ENCODE data around the gene PRMT6.
A peak's percentile ranks its signal among the peaks of the same experiment; 100 is the strongest.
"Not testable (repeated sequence)": the region's sequence is repeated elsewhere in the genome, so short reads cannot be mapped to it uniquely, and the experiment has no call there.

The PRMT6 gene

DNA sequence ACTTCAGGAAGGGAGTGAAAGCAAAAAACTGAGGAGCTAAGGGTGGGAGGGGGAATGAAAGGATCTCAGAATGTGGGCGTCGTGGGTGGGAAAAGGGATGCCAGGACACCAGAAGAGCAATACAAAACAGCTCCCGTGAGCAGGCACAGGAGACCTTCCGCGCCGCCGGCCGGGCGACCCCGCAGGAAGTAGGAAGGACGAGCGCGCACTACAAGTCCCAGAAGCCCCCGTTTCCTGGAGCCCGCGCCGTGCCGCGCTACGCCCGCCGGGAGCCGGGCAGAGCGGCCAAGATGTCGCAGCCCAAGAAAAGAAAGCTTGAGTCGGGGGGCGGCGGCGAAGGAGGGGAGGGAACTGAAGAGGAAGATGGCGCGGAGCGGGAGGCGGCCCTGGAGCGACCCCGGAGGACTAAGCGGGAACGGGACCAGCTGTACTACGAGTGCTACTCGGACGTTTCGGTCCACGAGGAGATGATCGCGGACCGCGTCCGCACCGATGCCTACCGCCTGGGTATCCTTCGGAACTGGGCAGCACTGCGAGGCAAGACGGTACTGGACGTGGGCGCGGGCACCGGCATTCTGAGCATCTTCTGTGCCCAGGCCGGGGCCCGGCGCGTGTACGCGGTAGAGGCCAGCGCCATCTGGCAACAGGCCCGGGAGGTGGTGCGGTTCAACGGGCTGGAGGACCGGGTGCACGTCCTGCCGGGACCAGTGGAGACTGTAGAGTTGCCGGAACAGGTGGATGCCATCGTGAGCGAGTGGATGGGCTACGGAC, at the start of gene PRMT6:
Gene PRMT6, plus strand, starts transcription at position 249 of the 771 bp plus-strand sequence. Its CDS starts 42 bp downstream, at position 291.
- peak; percentile 80 for DNase-seq (ENCODE audit: low spot score)

DNA sequence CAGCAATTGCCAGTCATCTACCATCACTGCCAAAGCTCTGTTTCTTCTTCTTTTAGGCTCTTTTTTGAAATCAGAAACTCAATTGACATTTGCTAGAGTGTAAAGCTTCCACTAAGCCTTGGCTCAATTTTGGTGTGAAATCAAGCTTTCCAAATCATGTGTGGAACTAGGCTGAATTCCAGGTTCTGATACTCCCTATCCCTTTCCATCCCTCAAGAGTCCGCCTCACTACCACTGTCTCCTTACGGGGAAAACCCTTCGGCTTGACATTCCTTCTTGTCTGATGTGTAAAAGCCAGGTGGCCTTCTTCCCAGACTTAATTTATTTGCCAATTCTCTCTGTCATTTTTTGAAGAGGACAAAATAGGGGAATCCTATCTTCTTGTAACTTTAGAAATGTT, 47.2 kb upstream of the PRMT6 start:
- no peak for DNase-seq (ENCODE audit: low spot score)

DNA sequence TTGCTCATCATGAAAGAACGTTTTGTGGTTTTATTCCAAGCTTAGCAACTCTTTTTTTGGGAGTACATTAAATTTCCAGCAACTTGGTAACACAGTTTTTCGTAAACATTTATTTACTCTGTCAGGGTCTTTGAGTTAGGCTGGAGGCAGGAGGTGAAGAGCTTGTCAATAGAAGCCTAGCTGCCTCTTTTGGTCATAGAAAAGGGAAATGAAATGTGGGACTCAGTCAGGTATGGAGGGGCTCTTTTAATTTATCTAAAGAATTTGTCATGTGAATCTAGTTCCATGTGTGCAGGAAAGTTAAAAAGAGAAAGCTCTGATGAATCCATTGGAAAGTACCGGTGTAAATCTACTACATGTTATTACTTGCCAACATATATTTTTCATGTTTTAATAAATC, 45.9 kb upstream of the PRMT6 start:
- no peak for DNase-seq (ENCODE audit: low spot score)

DNA sequence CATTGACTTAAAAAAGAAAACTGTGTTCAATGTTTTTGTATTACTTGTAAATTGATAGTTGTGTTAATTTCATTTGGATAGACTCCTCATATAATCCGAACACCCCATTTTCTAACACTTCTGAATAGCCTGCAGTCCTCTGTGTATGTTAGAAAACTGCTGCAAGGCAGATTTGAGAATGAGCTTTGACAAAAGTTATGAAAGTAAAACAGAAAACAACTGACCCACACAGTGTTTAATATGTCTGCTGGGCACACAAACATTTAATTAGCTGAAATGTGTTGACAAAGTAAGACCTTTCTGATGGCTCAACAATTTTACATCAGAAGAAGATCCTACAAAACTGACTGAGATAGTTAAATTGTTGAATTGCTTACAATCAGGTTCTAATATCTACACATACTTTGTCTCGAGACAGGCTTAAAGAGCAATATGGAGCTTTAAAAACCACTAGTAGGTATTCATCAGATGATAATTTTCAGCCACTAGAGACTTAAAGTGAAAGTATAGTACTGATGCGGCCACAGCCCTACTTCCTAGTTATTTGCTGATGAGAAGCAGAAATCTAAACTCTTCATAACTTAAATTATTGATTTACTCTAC, 40.0 kb upstream of the PRMT6 start:
- no peak for DNase-seq (ENCODE audit: low spot score)

DNA sequence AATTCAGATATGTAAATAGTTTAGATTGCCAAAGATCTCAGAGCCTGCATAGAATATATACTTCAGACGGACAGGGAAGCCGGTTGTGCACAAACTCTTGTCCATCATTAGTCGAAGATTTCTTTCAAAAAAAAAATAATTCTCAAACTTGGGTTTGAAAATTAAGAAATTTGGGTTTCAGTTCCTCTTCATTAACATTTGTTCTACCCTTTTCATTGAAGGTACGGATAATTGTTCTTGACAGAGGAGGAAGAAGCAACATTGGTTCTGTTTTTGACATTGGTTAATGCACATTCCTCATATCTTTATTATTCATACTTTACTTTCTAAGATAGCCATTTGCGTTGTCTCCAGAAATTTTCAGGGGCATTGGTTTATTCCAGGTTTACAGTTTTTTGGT, 38.0 kb upstream of the PRMT6 start:
- DNase-seq (ENCODE audit: low spot score): no peak

DNA sequence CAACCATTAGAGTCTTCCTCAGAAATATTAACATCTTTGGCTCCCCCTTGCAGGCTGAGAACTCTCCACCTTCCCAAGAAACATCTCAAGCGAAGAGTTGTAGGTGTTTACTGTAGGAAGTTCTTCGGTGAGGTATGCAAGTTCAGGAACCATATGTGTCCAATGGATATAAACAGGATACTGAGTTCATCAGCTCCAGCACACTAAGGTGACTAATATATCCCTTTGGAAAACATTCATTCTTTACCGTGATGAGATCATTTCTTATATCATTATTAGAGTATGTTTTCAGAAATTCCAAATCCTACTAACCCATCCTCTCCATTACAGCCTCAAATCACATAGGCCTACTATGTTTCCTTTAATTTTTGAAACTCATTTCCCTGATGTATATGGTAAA, 37.3 kb upstream of the PRMT6 start:
- no peak for DNase-seq (ENCODE audit: low spot score)

DNA sequence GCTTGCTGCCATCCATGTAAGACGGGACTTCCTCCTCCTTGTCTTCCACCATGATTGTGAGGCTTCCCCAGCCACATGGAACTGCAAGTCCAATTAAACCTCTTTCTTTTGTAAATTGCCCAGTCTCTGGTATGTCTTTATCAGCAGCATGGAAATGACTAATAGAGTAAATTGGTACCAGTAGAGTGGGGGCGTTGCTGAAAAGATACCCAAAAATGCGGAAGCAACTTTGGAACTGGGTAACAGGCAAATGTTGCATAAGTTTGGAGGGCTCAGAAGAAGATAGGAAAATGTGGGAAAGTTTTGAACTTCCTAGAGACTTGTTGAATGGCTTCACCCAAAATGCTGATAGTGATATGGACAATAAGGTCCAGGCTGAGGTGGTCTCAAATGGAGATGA, 17.6 kb upstream of the PRMT6 start:
- DNase-seq (ENCODE audit: low spot score): not testable (repeated sequence)

DNA sequence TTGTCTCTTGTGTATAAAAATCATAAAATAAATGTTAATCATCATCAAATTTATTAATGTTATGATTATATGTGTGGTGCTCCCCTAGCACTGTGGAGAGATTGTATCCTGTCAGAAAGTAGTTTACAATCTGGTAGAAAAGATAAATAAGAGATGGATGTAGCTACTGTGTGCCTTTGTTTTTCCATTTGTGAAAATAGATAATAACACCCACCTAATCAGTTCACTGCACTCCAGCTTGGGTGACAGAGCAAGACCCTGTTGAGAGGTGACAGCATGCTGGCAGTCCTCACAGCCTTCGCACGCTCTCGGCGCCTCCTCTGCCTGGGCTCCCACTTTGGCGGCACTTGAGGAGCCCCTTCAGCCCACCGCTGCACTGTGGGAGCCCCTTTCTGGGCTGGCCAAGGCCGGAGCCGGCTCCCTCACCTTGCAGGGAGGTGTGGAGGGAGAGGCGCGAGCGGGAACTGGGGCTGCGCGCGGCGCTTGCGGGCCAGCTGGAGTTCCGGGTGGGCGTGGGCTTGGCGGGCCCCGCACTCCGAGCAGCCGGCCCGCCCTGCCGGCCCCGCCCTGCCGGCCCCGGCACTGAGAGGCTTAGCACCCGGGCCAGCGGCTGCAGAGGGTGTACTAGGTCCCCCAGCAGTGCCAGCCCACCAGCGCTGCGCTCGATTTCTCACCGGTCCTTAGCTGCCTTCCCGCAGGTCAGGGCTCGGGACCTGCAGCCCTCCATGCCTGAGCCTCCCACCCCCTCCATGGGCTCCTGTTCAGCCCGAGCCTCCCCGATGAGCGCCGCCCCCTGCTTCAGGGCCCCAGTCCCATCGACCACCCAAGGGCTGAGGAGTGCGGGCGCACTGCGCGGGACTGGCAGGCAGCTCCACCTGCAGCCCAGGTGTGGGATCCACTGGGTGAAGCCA, 11.9 kb upstream of the PRMT6 start:
- not testable (repeated sequence) for DNase-seq (ENCODE audit: low spot score)

DNA sequence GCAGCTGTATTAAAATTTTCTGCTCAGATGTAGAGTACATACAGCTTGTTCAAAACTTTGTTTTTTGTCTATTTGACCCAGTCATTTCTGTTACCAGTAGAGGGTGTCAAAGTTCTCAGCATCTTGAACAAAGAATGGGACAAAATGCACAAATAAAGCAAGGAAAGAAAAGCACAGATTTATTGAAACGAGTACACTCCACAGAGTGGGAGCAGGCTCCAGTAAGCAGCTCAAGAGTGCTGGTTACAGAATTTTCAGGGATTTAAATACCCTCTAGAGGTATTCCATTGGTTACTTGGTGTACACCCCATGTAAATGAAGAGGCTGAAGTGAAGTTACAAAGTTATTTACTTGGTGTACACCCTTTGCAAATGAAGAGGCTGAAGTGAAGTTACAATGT, 8.9 kb upstream of the PRMT6 start:
- DNase-seq (ENCODE audit: low spot score): no peak

DNA sequence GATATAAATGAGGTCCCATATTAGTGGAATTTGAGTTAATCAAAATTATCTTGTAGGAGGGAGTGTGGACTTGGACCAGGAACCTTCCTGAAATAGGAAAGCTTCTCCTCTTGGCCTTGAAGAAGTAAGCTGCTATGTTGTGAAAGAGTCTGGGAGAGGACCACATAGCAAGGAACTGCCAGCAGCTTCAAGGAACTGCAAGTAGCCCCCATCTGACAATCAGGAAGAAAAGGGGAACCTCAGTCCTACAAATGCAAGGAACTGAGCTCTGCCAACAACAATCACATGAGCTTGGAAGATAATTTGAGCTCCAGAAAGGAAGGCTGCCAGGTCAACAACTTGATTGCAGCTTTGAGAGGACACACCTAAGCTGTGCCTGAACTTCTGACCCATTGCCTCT, 8.2 kb upstream of the PRMT6 start:
- no peak for DNase-seq (ENCODE audit: low spot score)

DNA sequence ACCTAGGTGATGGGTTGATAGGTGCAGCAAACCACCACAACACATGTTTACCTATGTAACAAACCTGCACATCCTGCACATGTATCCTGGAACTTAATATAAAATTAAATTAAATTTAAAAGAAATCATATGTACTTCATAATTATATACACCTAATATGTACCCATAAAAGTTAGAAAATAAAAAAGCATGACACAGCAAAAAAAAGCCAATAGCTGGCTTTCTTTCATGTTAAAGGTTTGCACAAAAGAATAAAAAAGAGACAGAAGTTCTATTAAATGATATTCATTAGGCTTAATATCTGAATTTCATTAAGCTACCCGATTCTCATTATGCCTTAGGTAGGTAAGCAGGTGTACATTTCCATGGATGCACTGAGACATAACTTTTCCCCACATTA, 5.2 kb upstream of the PRMT6 start:
- DNase-seq (ENCODE audit: low spot score): no peak

DNA sequence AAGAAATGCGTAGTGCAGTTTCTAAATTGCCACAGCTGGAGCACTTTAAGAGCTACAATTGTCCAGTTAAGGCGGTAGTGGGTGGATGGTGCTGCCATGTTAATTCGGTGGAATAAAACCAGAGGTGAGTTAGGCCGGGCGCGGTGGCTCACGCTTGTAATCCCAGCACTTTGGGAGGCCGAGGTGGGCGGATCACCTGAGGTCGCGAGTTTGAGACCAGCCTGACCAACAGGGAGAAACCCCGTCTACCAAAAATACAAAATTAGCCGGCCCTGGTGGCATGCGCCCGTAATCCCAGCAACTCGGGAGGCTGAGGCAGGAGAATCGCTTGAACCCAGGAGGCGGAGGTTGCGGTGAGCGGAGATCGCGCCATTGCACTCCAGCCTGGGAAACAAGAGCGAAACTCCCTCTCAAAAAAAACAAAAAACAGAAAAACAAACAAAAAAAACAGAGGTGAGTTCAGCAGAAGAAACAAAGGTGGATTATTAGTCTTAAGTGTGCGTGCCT, 502 bp upstream of the PRMT6 start:
- DNase-seq (ENCODE audit: low spot score): not testable (repeated sequence)

DNA sequence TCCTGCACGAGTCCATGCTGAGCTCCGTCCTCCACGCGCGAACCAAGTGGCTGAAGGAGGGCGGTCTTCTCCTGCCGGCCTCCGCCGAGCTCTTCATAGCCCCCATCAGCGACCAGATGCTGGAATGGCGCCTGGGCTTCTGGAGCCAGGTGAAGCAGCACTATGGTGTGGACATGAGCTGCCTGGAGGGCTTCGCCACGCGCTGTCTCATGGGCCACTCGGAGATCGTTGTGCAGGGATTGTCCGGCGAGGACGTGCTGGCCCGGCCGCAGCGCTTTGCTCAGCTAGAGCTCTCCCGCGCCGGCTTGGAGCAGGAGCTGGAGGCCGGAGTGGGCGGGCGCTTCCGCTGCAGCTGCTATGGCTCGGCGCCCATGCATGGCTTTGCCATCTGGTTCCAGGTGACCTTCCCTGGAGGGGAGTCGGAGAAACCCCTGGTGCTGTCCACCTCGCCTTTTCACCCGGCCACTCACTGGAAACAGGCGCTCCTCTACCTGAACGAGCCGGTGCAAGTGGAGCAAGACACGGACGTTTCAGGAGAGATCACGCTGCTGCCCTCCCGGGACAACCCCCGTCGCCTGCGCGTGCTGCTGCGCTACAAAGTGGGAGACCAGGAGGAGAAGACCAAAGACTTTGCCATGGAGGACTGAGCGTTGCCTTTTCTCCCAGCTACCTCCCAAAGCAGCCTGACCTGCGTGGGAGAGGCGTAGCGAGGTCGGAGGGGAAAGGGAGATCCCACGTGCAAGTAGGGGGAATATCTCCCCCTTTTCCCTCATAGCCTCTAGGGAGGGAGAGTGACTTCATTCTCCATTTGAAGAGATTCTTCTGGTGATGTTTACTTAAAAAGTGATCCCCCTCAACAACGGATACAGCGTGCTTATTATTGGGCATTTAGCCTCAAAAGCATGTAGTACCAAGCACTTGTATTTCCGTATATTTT, 991 bp downstream of the PRMT6 start:
- peak; percentile 16 for DNase-seq (ENCODE audit: low spot score)

DNA sequence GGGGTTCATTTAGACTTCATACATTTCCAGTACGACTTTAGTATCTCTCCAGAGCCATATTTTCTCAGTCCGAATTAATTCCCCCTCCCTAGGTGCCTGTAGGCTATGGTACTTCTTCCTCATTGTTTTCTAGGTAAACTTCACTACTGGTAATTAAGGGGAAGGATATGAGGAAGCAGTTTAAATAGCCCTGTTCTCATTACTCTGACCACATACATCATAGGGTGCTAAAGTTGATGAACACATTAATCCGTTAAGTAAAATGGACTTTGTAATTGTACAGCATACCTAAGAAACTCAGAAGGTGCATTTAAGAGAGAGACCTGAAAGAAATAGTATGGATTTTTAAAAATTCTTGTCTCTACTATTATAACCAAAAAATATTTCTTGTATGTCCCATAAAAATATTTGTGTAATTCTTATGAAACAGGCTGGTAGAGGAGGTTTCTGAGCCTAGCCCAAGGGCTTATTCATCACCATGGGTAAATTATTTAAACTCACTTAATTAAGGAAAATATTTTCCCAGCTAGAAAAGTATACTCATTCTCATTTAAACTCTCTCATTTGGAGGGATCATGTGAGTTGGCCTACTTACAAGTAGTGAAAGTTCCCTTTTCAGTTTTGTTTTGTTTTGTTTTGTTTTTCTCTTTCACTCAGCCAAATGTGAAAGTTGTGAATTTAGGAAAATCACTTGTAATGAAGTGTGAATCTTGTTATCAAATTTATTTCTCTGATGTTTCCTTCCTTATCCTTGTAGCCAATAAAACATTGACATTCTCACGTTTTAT, 2.0 kb downstream of the PRMT6 start:
- no peak for DNase-seq (ENCODE audit: low spot score)

DNA sequence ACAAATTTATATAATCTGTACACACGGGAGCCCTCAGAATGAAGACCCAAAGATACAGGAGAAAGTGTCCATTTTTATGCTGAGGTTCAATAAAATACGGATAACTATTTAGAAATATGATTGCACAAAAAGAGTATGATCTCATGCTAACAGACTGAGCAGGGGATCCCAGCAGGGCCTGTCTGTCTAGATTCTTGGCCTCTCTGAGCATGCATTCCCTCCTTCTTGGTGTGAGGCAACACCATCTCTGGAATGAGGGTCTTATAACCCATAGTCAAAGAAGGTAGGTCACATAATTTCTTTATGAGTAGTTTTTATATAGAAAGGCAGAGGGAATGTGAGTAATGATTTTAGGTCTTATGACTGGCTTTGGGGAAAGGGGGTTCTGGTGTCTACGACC, 5.4 kb downstream of the PRMT6 start:
- DNase-seq (ENCODE audit: low spot score): no peak

DNA sequence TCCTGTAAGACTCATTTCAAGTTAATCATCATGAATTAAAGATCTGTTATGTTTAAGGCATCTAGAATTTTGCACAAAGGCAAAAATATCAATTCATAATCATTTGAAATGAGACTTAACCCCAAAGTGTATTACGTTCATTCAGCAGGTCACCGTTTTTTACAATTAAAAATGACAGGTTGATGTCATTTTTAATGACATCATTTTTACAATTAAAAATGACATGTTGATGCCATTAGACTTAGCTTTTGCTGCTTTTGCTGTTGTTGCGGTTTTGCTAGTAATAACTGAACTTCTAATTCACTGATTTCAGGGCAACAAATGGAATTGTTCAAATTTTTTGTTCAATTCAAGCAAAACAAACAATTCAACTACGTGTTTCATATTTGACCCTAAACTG, 17.0 kb downstream of the PRMT6 start:
- no peak for DNase-seq (ENCODE audit: low spot score)

DNA sequence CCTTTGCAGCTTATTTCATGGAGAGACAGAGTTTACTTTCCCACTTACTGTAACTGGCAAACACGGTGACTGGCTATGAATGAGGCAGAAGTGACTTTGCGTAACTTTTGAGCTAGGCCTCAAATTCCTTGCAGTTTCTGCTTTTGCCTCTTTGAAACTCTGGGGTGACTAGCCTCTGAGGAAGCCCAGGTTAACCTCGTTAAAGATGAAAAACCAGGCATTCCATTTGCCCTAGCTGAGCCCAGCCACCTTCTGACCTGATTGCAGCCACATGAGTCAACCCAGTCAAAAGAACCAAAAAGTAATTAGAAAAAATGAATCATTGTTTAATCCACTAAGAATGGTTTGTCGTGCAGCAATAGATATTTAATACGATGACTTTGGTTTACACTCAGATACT, 20.4 kb downstream of the PRMT6 start:
- no peak for DNase-seq (ENCODE audit: low spot score)

DNA sequence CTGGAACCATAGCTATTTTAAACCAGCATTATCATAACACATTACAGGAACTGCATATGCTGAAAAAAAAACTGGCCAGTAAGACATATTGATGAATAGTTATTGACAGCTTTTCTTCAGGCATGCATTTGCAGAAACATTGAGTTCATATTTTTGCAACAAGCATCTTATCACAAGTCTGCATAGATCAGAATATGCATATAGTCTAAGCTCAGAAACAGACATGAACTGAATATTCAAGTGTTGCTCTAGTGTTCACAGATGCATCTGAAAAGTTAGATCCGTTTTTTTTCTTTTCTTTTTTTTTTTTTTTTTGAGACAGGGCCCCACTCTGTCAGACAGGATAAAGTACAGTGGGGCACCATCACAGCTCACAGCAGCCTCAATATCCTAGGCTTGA, 22.8 kb downstream of the PRMT6 start:
- no peak for DNase-seq (ENCODE audit: low spot score)

DNA sequence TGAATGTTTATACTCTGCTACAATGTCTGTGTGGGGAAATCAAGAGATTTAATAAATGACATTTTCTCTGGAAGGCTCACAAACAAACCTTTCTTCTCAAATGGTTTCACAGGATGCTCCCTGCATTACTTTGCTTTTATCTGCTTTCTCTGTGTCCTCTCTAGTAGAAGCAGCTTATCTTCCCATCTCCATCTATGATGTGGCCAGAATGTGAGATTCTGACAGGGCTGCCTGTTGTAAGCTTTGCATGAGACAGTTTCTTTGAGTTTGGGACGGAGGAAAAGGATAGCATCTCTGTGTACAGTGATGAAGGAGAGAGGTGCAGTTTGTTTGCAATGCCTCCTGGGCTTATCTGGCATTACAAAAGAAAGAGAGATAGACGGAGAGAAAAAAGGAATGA, 24.6 kb downstream of the PRMT6 start:
- no peak for DNase-seq (ENCODE audit: low spot score)

DNA sequence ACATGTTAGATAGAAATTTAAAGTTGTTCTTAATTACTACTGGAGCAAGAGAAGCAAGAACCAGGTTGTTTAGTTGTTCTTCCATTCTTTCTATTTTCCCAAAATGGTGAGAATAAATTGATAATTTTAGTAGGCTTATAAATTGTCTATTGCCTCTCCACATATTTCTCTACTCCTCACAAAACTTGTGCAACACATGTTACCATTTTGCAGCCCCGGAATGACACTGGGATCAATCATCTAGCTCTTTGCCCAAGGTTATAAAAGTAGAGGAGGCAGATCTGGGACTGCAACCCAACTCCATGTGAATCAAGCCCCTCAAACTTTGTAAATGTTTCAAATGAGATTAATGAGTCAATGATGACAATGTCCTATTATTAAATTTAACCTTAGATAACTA, 34.9 kb downstream of the PRMT6 start:
- DNase-seq (ENCODE audit: low spot score): no peak

DNA sequence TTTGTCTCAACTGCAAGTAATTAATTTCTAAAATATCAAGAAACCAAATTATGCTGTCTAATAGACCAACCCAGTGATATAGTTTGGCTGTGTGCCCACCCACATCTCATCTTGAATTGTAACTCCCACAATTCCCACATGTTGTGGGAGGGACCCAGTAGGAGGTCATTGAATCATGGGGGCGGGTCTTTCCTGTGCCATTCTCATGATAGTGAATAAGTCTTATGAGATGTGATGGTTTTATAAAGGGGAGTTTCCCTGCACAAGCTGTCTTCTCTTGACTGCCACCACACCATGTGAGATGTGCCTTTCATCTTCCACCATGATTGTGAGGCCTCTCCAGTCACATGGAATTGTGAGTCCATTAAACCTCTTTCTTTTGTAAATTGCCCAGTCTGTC, 36.9 kb downstream of the PRMT6 start:
- DNase-seq (ENCODE audit: low spot score): not testable (repeated sequence)
